ENCODE results near the gene MPND. TPM values are rescaled to one million over a fixed set of nuclear protein-coding genes. Genes with fewer than 3 reads are reported as not detected.

Gene MPND
- polyA plus RNA-seq, 1 experiment: 5.3 TPM

DNA sequence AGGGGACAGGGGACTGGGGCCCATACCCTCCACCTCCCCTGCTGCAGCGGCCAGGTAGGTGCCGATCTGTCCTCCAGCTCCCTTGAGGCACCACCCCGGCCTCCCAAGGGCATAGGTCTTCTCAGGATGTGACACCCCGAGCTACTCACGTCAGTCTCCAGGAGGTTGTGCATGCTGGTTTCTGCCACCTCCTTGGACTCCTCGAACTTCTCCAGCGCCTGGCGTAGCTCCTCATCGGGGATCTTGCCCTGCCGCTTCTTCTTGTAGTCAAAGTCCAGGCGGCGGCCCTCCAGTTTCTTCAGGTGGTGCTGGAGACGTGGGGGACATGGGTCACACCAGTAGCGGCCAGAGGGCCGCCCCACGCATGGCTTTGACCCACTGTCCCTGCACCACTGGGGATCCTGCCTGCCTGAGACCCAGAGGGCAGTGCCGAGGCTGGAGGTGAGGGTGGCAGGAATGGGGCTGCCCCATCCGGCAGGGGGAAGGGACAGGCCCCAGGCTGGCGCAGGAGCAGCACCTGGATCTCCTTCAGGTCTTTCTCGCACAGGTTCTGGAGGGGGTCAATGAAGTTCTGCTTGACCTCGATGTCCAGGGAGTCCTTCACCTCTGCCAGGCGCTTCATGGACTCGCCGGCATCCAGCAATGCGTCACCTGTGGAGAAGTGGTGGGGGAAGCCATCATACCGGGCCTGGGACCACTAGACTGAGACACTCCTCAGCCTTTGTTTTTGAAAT, 20.4 kb downstream of the MPND start:
- no peak overlapping the region for H3K4me3 ChIP-seq (ENCODE audit: low read depth, low read length)
- TF ChIP-seq, protein P1, sequence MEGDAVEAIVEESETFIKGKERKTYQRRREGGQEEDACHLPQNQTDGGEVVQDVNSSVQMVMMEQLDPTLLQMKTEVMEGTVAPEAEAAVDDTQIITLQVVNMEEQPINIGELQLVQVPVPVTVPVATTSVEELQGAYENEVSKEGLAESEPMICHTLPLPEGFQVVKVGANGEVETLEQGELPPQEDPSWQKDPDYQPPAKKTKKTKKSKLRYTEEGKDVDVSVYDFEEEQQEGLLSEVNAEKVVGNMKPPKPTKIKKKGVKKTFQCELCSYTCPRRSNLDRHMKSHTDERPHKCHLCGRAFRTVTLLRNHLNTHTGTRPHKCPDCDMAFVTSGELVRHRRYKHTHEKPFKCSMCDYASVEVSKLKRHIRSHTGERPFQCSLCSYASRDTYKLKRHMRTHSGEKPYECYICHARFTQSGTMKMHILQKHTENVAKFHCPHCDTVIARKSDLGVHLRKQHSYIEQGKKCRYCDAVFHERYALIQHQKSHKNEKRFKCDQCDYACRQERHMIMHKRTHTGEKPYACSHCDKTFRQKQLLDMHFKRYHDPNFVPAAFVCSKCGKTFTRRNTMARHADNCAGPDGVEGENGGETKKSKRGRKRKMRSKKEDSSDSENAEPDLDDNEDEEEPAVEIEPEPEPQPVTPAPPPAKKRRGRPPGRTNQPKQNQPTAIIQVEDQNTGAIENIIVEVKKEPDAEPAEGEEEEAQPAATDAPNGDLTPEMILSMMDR (IDR thresholded peaks at IDR 0.05; ENCODE audit: insufficient read depth, low read depth, low read length): no peak
- ChIA-PET CTCF (interaction anchor here (0.6 to 5.7 kb wide), 3 partner anchors 11 to 36 kb away, joined by 3 to 49 read pairs (median 3); partner anchors contain the start of gene SH3GL1), POLR2A (no interaction called here)
- no peak for DNase-seq (ENCODE audit: low read depth)
- H3K27me3 ChIP-seq (ENCODE audit: control insufficient read depth, insufficient read depth, low read length): no peaks in the 10 kb centered on the region
- H3K36me3 ChIP-seq (ENCODE audit: control insufficient read depth, insufficient read depth, low read length): peaks cover 68% of the 10 kb centered on the region

- Histone ChIP-seq H3K4me3 (ENCODE audit: low read depth, low read length) (no peak overlapping the region), H3K36me3 (ENCODE audit: control insufficient read depth, insufficient read depth, low read length) (peaks cover 54% of the 10 kb centered on the region), H3K27me3 (ENCODE audit: control insufficient read depth, insufficient read depth, low read length) (no peaks in the 10 kb centered on the region)
- TF ChIP-seq, protein P1 (IDR thresholded peaks at IDR 0.05; ENCODE audit: insufficient read depth, low read depth, low read length): no peak
- ChIA-PET CTCF (interaction anchor here (1.1 to 5.7 kb wide), 3 partner anchors 9 to 12 kb away, joined by 3 to 49 read pairs (median 3); no protein-coding TSS in a partner anchor), POLR2A (no interaction called here)
- DNase-seq (ENCODE audit: low read depth): no peak
These were observed 22.0 kb downstream of the MPND start for GRCh38 chr19:4365341-4365740.

DNA sequence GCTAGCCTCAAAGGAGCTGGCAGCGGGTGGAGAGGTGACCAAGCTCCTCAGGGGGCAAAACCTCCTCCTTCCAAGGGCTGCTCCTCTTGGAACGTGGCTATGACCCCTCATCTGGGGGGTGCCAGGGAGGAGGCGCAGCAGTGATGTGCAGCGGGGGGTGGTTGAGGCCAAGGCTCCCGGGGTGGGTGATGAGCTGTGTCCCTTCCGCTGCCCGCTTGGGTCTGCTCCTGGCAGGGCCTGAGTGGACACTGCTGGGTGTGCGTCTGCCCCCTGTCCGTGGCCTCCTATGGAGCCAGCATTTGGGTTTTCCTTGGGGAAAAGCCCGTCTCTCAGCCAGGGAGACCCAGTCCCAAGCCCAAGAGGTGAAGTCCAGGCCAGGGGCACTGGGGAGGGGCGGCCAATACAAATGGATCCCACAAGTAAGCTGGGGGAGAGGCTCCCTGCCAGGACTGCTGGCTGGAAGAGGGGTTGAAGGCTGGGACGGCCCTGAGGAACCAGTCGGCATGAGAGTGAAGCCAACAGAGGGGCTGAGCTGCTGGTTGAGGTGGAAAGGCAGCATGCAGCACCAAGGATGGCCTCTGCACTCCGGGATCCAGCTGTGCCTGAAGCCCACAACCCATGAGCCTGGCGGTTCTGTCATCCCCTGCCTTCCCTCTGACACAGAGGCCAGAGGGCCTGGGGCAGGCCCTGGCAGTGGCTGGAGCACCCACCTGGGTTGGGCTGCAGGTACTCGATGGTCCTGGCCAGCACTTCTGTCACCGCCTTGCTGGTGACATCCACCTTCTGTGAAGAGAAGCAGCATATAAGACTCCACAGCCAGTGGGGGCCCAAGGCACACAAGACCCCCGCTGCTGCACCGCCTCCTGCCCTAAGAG, 22.7 kb downstream of the MPND start:
- H3K36me3 ChIP-seq (ENCODE audit: control insufficient read depth, insufficient read depth, low read length): peaks cover 47% of the 10 kb centered on the region
- TF ChIP-seq, protein P1 (IDR thresholded peaks at IDR 0.05; ENCODE audit: insufficient read depth, low read depth, low read length): no peak
- H3K27me3 ChIP-seq (ENCODE audit: control insufficient read depth, insufficient read depth, low read length): no peaks in the 10 kb centered on the region
- POLR2A ChIA-PET: no interaction called here
- DNase-seq (ENCODE audit: low read depth): no peak
- CTCF ChIA-PET: interaction anchor here (0.8 to 5.7 kb wide), 4 partner anchors 8 to 34 kb away, joined by 3 to 49 read pairs (median 3); partner anchors contain the start of gene SH3GL1
- H3K4me3 ChIP-seq (ENCODE audit: low read depth, low read length): no peak overlapping the region

DNA sequence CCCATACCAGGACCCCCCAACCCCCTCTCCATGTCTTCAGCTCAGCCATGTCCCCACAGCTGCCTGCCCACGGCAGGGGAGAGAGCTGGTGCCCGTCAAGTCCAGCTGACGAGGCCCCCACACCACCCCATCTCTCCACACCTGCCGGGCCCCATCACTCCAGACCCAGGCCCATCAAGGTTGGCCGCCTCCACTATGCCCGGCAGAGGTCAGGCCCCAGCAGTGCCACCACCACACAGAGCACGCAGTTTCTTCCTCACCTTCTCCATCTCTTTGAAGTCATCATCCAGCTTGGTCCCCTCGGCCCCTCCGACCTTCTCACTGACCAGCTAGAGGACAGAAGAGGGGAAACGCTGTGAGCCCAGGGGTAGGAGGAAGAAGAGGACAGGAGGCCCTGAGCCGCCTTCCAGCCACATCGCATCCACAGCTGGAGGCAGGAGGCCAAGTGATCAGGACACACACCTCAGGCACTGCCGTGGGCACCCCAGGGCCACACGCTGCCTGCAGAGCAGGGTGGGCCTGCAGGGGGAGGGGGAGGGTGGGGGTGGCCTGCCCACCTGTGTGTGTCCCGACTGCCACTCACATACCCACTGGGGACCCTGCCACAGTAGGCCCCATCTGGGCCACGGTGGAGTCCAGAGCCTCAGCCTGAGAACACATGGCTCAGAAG, 23.4 kb downstream of the MPND start:
- ChIA-PET CTCF (interaction anchor here (0.8 to 5.7 kb wide), 3 partner anchors 14 to 34 kb away, joined by 3 to 49 read pairs (median 4); partner anchors contain the start of gene SH3GL1), POLR2A (no interaction called here)
- Histone ChIP-seq H3K4me3 (ENCODE audit: low read depth, low read length) (no peak overlapping the region), H3K36me3 (ENCODE audit: control insufficient read depth, insufficient read depth, low read length) (peaks cover 43% of the 10 kb centered on the region), H3K27me3 (ENCODE audit: control insufficient read depth, insufficient read depth, low read length) (no peaks in the 10 kb centered on the region)
- TF ChIP-seq, protein P1 (IDR thresholded peaks at IDR 0.05; ENCODE audit: insufficient read depth, low read depth, low read length): no peak
- DNase-seq (ENCODE audit: low read depth): no peak
